Lung (tissue), 13 donors: ENCODE data around the gene POGZ. TPM values are rescaled to one million over a fixed set of nuclear protein-coding genes. Genes with fewer than 3 reads are reported as not detected.
A peak's percentile ranks its signal among the peaks of the same experiment; 100 is the strongest.

ENCODE experiments used
- ATAC-seq: fragments of 200-7000 bp; cut with Tn5 transposase; one replicate; pipeline ENCODE4 v1.9.1; 2020; ENCODE audit warnings: moderate number of reproducible peaks; ENCODE audit not compliant: insufficient read depth, low FRiP score
- DNase-seq, 3 donors: peaks; one replicate each; pipeline ENCODE4 v3.0.0-alpha.2; 2013 to 2017
- H3K27ac ChIP-seq, 2 donors: one replicate each; pipeline ENCODE4 v1.5.1; 2013; ENCODE audit warnings: mild to moderate bottlenecking in 2 of 2, moderate library complexity in 2 of 2, control low read depth in 1 of 2, inconsistent platforms in 1 of 2, low read depth in 1 of 2, low read length in 1 of 2
- H3K27me3 ChIP-seq, 3 donors: one replicate each; pipeline ENCODE4 v1.5.1; 2013; ENCODE audit warnings: low read length in 2 of 3; ENCODE audit not compliant: control insufficient read depth in 3 of 3, insufficient read depth in 3 of 3
- H3K36me3 ChIP-seq, 4 donors: one replicate each; pipeline ENCODE4 v1.5.1; 2013; ENCODE audit warnings: low read length in 4 of 4, mild to moderate bottlenecking in 1 of 4, moderate library complexity in 1 of 4; ENCODE audit not compliant: control insufficient read depth in 4 of 4, insufficient read depth in 4 of 4
- H3K4me1 ChIP-seq, 5 donors: one replicate each; pipeline ENCODE4 v1.5.1; 2013; ENCODE audit warnings: low read length in 5 of 5, mild to moderate bottlenecking in 2 of 5, moderate library complexity in 1 of 5; ENCODE audit not compliant: control insufficient read depth in 5 of 5, insufficient read depth in 5 of 5
- H3K4me3 ChIP-seq: one replicate; pipeline ENCODE4 v1.5.1; 2013; ENCODE audit warnings: mild to moderate bottlenecking, control low read depth, moderate library complexity
- H3K9ac ChIP-seq, 2 donors: one replicate each; pipeline ENCODE4 v1.5.1; 2013; ENCODE audit warnings: low read length in 2 of 2, control low read depth in 1 of 2; ENCODE audit not compliant: insufficient read depth in 1 of 2
- H3K9me3 ChIP-seq, 4 donors: one replicate each; pipeline ENCODE4 v1.5.1; 2013; ENCODE audit warnings: low read length in 3 of 4, mild to moderate bottlenecking in 1 of 4, moderate library complexity in 1 of 4; ENCODE audit not compliant: control insufficient read depth in 4 of 4, insufficient read depth in 3 of 4
- WGBS, 2 donors: extraction: QIAGEN DNeasy Blood & Tissue Kit; methylation state at CpG; one replicate each; pipeline ENCODE4 v1.1.7; 2013; 5-methylcytosine and 5-hydroxymethylcytosine counted together
- polyA plus RNA-seq, 2 donors: library from polyadenylated mRNA; stranded (reverse); fragments of 200-250 nt; gene quantifications; one replicate each; pipeline ENCODE4 v1.2.1, GENCODE V29; 2013
- small RNA-seq: library from RNA; depleted of rRNA; stranded (forward); fragments of <200 nt; gene quantifications from one replicate; pipeline ENCODE3, GENCODE V24; 2014; ENCODE audit warnings: low replicate concordance
- total RNA-seq, 2 donors: library from RNA; depleted of rRNA in 1 of 2; stranded (reverse); fragments of >200 nt in 1 of 2; gene quantifications; one replicate each; pipeline ENCODE4 v1.2.1, GENCODE V29; 2014 to 2021
- TF ChIP-seq, protein P1 (sequence below): IDR thresholded peaks from 2 replicates; pipeline ENCODE4 v1.5.1; 2012; ENCODE audit warnings: mild to moderate bottlenecking; ENCODE audit errors: control extremely low read depth, extremely low read depth
- donor health status: control.
- donor health status: control.
- donor health status: Bipolar disorder and iron deficiency.
- donor health status: healthy.
- donor health status: DM: yes; HTN: yes; CAD: no.

The POGZ gene
- total and polyA plus RNA-seq, 4 donors: 12.6 to 131 (median 41.6) TPM

DNA sequence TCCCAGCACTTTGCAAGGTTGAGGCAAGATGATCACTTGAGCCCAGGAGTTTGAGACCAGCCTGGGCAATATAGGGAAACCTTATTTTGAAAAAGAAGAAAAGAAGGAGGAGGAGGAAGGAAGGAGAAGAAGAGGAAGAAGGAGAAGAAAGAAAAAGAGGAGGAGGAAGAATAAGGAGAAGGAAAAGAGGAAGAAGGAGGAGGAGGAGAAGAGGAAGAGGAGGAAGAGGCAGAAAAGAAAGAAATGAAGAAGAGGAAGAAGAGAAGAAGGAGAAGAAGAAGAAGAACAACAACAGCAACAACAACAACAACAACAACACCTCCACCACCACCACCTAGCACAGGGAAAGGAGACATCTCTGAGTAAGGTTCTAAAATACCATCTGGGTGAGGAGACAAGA, 97.4 kb downstream of the POGZ start:
- TF ChIP-seq, protein P1, sequence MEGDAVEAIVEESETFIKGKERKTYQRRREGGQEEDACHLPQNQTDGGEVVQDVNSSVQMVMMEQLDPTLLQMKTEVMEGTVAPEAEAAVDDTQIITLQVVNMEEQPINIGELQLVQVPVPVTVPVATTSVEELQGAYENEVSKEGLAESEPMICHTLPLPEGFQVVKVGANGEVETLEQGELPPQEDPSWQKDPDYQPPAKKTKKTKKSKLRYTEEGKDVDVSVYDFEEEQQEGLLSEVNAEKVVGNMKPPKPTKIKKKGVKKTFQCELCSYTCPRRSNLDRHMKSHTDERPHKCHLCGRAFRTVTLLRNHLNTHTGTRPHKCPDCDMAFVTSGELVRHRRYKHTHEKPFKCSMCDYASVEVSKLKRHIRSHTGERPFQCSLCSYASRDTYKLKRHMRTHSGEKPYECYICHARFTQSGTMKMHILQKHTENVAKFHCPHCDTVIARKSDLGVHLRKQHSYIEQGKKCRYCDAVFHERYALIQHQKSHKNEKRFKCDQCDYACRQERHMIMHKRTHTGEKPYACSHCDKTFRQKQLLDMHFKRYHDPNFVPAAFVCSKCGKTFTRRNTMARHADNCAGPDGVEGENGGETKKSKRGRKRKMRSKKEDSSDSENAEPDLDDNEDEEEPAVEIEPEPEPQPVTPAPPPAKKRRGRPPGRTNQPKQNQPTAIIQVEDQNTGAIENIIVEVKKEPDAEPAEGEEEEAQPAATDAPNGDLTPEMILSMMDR: no peak
- DNase-seq: no peak
- Histone ChIP-seq H3K27ac (no peak overlapping the region), H3K36me3 (peaks cover 0 to 49% (median 25%) of the 10 kb centered on the region in 4 donors), H3K4me3 (no peak overlapping the region), H3K9ac (no peak overlapping the region), H3K27me3 (no peaks in the 10 kb centered on the region), H3K4me1 (no peaks in the 10 kb centered on the region), H3K9me3 (peaks cover 0 to 5% (median 1%) of the 10 kb centered on the region in 4 donors)
- ATAC-seq: no peak

DNA sequence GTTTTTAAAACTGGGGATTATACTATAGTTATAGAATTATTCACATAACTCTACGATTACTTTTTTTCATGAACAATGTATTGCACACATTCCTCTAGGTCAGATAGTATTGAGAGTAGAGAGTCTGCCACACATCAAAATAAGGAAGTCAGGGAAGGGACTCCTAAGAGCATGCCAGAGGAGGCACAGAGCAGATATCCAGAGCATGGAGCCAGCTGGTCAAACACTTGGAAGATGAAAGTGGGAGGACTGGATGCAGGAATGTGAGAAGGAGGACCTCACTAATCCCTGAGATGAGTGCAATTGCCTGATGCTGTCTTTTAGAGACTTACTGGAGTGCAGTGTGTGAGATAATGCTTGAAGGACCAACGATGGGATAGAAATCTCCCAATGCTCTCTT, 102.6 kb downstream of the POGZ start:
- Histone ChIP-seq H3K36me3 (no peaks in the 10 kb centered on the region), H3K27ac (no peak overlapping the region), H3K9ac (no peak overlapping the region), H3K27me3 (no peaks in the 10 kb centered on the region), H3K9me3 (peaks cover 0 to 3% (median 0%) of the 10 kb centered on the region in 4 donors), H3K4me1 (no peaks in the 10 kb centered on the region), H3K4me3 (no peak overlapping the region)
- no peak for DNase-seq
- 58 to 89% methylated on average over 2 of the region's 2 CpGs for WGBS, 2 donors
- TF ChIP-seq, protein P1: no peak
- no peak for ATAC-seq

Small RNAs within 50 kb of the gene (small RNA-seq; reads per million reads assigned to genes)
- 0.27 reads per million, percentile 28 among the genes with 10 or more reads in this experiment for gene RNY4P25

Other genes starting within 250 kb of the POGZ start
- gene PSMD4, start 204.8 kb downstream of the POGZ start, total RNA-seq: 100 to 1,000 TPM in 1 of 2 donors, 10 to 100 TPM in 1; 96.9 to 147 TPM
- 100 to 1,000 TPM; 209 to 212 TPM for gene PSMD4, start 204.8 kb downstream of the POGZ start, polyA plus RNA-seq
- gene ZNF687, start 177.2 kb downstream of the POGZ start, total RNA-seq: 10 to 100 TPM; 14.0 to 31.2 TPM
- gene ZNF687, start 177.2 kb downstream of the POGZ start, polyA plus RNA-seq: 10 to 100 TPM in 1 of 2 donors, 1 to 10 TPM in 1; 9.6 to 13.7 TPM
- gene PI4KB, start 132.1 kb downstream of the POGZ start, total RNA-seq: 10 to 100 TPM; 48.3 to 65.2 TPM
- gene PI4KB, start 132.1 kb downstream of the POGZ start, polyA plus RNA-seq: 10 to 100 TPM; 25.0 to 42.3 TPM
- gene RFX5, start 112.2 kb downstream of the POGZ start, total RNA-seq: 10 to 100 TPM; 40.2 to 40.3 TPM
- gene RFX5, start 112.2 kb downstream of the POGZ start, polyA plus RNA-seq: 10 to 100 TPM; 16.6 to 29.0 TPM
- gene SELENBP1, start 86.8 kb downstream of the POGZ start, total RNA-seq: 100 to 1,000 TPM; 195 to 282 TPM
- 100 to 1,000 TPM in 1 of 2 donors, 10 to 100 TPM in 1; 84.1 to 177 TPM for gene SELENBP1, start 86.8 kb downstream of the POGZ start, polyA plus RNA-seq
- 100 to 1,000 TPM; 123 to 247 TPM for gene PSMB4, start 59.9 kb downstream of the POGZ start, total RNA-seq
- 100 to 1,000 TPM; 373 to 452 TPM for gene PSMB4, start 59.9 kb downstream of the POGZ start, polyA plus RNA-seq
- gene CGN, start 51.9 kb upstream of the POGZ start, total RNA-seq: 10 to 100 TPM; 38.9 to 74.9 TPM
- 10 to 100 TPM; 23.4 to 34.7 TPM for gene CGN, start 51.9 kb upstream of the POGZ start, polyA plus RNA-seq
- gene TUFT1, start 80.8 kb upstream of the POGZ start, total RNA-seq: 10 to 100 TPM in 1 of 2 donors, 1 to 10 TPM in 1; 9.2 to 13.9 TPM
- 1 to 10 TPM; 5.6 to 6.2 TPM for gene TUFT1, start 80.8 kb upstream of the POGZ start, polyA plus RNA-seq
- gene SNX27, start 152.6 kb upstream of the POGZ start, total RNA-seq: 10 to 100 TPM; 40.6 to 63.7 TPM
- gene SNX27, start 152.6 kb upstream of the POGZ start, polyA plus RNA-seq: 10 to 100 TPM; 12.1 to 12.3 TPM